ENCODE measurements around the gene PARD3. TPM values are rescaled to one million over a fixed set of nuclear protein-coding genes. Genes with fewer than 3 reads are reported as not detected.

The PARD3 gene
- total and polyA plus RNA-seq, 2 experiments from 2014 or later, result 47.2 to 59.7 TPM

- no peaks in the 10 kb centered on the region for H3K27me3 ChIP-seq
- TF ChIP-seq EZH2phosphoT487 (IDR thresholded peaks at IDR 0.05; ENCODE audit: low read depth, severe bottlenecking, unreplicated experiment), result no peak
- no peak for TF ChIP-seq EZH2 (IDR thresholded peaks at IDR 0.05; ENCODE audit: borderline replicate concordance)
Observed at GRCh38 chr10:34817054-34817453, 2.0 kb upstream of the PARD3 start.

GRCh38 chr10:34816501-34817002 lies 1.5 kb upstream of the PARD3 start:
- peak; percentile 12 for TF ChIP-seq CTCF (IDR thresholded peaks at IDR 0.05; ENCODE audit: poor library complexity)
- TF ChIP-seq EZH2phosphoT487 (IDR thresholded peaks at IDR 0.05; ENCODE audit: low read depth, severe bottlenecking, unreplicated experiment), result no peak
- peaks cover 18% of the 10 kb centered on the region for H3K4me1 ChIP-seq (ENCODE audit: insufficient read depth)
- no peak overlapping the region for H3K27ac ChIP-seq
- no peaks in the 10 kb centered on the region for H3K9me2 ChIP-seq (replicated peaks; ENCODE audit: insufficient read depth)
- H3K4me3 ChIP-seq, result peak overlapping the region; percentile 89
- H3K79me2 ChIP-seq, result peaks cover 28% of the 10 kb centered on the region
- H2AFZ ChIP-seq, result peak overlapping the region; percentile 94
- peaks cover 23% of the 10 kb centered on the region for H4K20me1 ChIP-seq (ENCODE audit: insufficient read depth, poor library complexity, severe bottlenecking)
- no peaks in the 10 kb centered on the region for H3K36me3 ChIP-seq (replicated peaks; ENCODE audit: insufficient read depth, low read depth)
- no peaks in the 10 kb centered on the region for H3K9me3 ChIP-seq (ENCODE audit: low read depth)
- peak overlapping the region; percentile 87 for H3K4me2 ChIP-seq
- WGBS (ENCODE audit: low lambda C conversion rate, missing lambda C conversion rate), result 6% methylated on average over 10 of the region's 10 CpGs
- H3K27me3 ChIP-seq, result no peaks in the 10 kb centered on the region
- peak; percentile 42 for DNase-seq (ENCODE audit: low spot score)

More at GRCh38 chr10:34817054-34817453, 2.0 kb upstream of the PARD3 start:
- Histone ChIP-seq H3K9me3 (ENCODE audit: low read depth) (no peaks in the 10 kb centered on the region), H3K4me3 (no peak overlapping the region), H3K36me3 (replicated peaks; ENCODE audit: insufficient read depth, low read depth) (no peaks in the 10 kb centered on the region), H4K20me1 (ENCODE audit: insufficient read depth, poor library complexity, severe bottlenecking) (peaks cover 18% of the 10 kb centered on the region), H3K27ac (no peak overlapping the region), H3K4me2 (peak overlapping the region; percentile 87), H2AFZ (no peak overlapping the region), H3K79me2 (peaks cover 23% of the 10 kb centered on the region), H3K4me1 (ENCODE audit: insufficient read depth) (peaks cover 18% of the 10 kb centered on the region), H3K9me2 (replicated peaks; ENCODE audit: insufficient read depth) (no peaks in the 10 kb centered on the region)
- no peak for DNase-seq (ENCODE audit: low spot score)
- WGBS (ENCODE audit: low lambda C conversion rate, missing lambda C conversion rate), result 95% methylated on average over 16 of the region's 16 CpGs

- Histone ChIP-seq H3K27me3 (no peaks in the 10 kb centered on the region), H2AFZ (peak overlapping the region; percentile 94), H3K9me3 (ENCODE audit: low read depth) (no peaks in the 10 kb centered on the region), H3K36me3 (replicated peaks; ENCODE audit: insufficient read depth, low read depth) (no peaks in the 10 kb centered on the region), H3K4me3 (peak overlapping the region; percentile 89), H4K20me1 (ENCODE audit: insufficient read depth, poor library complexity, severe bottlenecking) (peaks cover 28% of the 10 kb centered on the region), H3K79me2 (peaks cover 33% of the 10 kb centered on the region), H3K9me2 (replicated peaks; ENCODE audit: insufficient read depth) (no peaks in the 10 kb centered on the region), H3K4me2 (peak overlapping the region; percentile 87), H3K4me1 (ENCODE audit: insufficient read depth) (peaks cover 18% of the 10 kb centered on the region), H3K27ac (peak overlapping the region; percentile 61)
- peak; percentile 35 for DNase-seq (ENCODE audit: low spot score)
- TF ChIP-seq EZH2 (IDR thresholded peaks at IDR 0.05; ENCODE audit: borderline replicate concordance) (no peak), EZH2phosphoT487 (IDR thresholded peaks at IDR 0.05; ENCODE audit: low read depth, severe bottlenecking, unreplicated experiment) (no peak), CTCF (IDR thresholded peaks at IDR 0.05; ENCODE audit: poor library complexity) (no peak)
- 1% methylated on average over 24 of the region's 24 CpGs for WGBS (ENCODE audit: low lambda C conversion rate, missing lambda C conversion rate)
Observed at GRCh38 chr10:34816085-34816496, 995 bp upstream of the PARD3 start.

- no peak for TF ChIP-seq EZH2phosphoT487 (IDR thresholded peaks at IDR 0.05; ENCODE audit: low read depth, severe bottlenecking, unreplicated experiment)
- TF ChIP-seq EZH2 (IDR thresholded peaks at IDR 0.05; ENCODE audit: borderline replicate concordance), result no peak
- no peak for TF ChIP-seq CTCF (IDR thresholded peaks at IDR 0.05; ENCODE audit: poor library complexity)
- H4K20me1 ChIP-seq (ENCODE audit: insufficient read depth, poor library complexity, severe bottlenecking), result peaks cover 40% of the 10 kb centered on the region
- peak overlapping the region; percentile 94 for H3K4me3 ChIP-seq
- no peak for DNase-seq (ENCODE audit: low spot score)
- no peaks in the 10 kb centered on the region for H3K27me3 ChIP-seq
- H3K4me1 ChIP-seq (ENCODE audit: insufficient read depth), result peaks cover 18% of the 10 kb centered on the region
- H3K9me2 ChIP-seq (replicated peaks; ENCODE audit: insufficient read depth), result no peaks in the 10 kb centered on the region
- peak overlapping the region; percentile 97 for H3K27ac ChIP-seq
- H3K9me3 ChIP-seq (ENCODE audit: low read depth), result no peaks in the 10 kb centered on the region
- peak overlapping the region; percentile 92 for H2AFZ ChIP-seq
- H3K4me2 ChIP-seq, result peak overlapping the region; percentile 93
- H3K36me3 ChIP-seq (replicated peaks; ENCODE audit: insufficient read depth, low read depth), result no peaks in the 10 kb centered on the region
- WGBS (ENCODE audit: low lambda C conversion rate, missing lambda C conversion rate), result 0% methylated on average over 18 of the region's 45 CpGs
- peaks cover 45% of the 10 kb centered on the region for H3K79me2 ChIP-seq
Observed at GRCh38 chr10:34814913-34815184, 247 bp downstream of the PARD3 start.
